ENCODE data around the gene FUT7.

Gene FUT7

DNA sequence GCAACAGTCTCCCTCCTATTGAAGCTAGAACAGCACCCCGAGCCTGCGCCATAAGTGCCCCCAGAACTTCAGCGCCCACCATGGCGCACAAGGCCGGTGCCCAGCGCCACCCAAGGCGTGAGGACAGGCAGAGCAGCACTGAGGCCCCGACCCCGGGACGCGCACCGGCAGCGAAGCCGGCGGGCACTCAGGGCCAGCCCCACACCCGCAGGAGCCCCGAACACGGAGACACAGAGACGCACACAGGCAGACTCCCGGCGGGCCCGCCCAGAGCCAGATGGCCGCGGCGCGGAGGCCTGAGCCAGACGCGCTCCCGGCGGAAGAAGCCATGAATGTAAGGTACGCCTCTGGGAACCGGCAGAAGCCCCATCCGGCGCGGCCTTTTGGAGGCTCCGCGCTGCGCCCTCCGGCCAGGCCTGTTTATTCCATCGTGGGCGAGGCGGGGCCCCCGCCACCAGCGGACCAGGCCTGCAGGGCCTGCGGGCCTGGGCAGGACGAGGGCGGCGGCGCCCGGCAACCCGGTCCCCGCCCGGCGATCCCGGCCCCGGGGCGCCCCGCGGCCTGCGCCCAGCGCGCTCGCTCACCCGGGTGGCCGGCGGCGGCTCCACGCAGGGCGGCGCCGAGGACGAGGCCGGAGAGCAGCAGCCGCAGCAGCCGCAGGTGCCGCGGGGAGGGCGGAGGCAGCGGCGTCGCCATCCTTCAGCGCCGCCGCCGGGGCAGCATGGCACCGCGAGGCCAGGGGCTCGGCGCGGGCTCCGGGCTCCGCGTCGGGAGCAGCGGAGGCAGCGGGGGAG, 13.6 kb upstream of the FUT7 start:
- no peak for TF ChIP-seq RAD21 (IDR thresholded peaks at IDR 0.05; ENCODE audit: low read depth)
- no peak; the same call in 1 of the 2 replicates for TF ChIP-seq MAX (IDR thresholded peaks at IDR 0.05)
- no peak for TF ChIP-seq REST (IDR thresholded peaks at IDR 0.05; ENCODE audit: low read depth)
- no peak for TF ChIP-seq CREB1 (IDR thresholded peaks at IDR 0.05; ENCODE audit: low read depth)
- no peak for TF ChIP-seq TEAD4 (IDR thresholded peaks at IDR 0.05)
- TF ChIP-seq EGR1 (IDR thresholded peaks at IDR 0.05), result no peak
- TF ChIP-seq, protein P1, sequence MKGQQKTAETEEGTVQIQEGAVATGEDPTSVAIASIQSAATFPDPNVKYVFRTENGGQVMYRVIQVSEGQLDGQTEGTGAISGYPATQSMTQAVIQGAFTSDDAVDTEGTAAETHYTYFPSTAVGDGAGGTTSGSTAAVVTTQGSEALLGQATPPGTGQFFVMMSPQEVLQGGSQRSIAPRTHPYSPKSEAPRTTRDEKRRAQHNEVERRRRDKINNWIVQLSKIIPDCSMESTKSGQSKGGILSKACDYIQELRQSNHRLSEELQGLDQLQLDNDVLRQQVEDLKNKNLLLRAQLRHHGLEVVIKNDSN (IDR thresholded peaks at IDR 0.05), result no peak
- no peak for TF ChIP-seq NFIC (IDR thresholded peaks at IDR 0.05)
- no peak for TF ChIP-seq ZBTB7A (IDR thresholded peaks at IDR 0.05; ENCODE audit: low read depth)
- TF ChIP-seq EP300 (IDR thresholded peaks at IDR 0.05; ENCODE audit: borderline replicate concordance), result no peak
- TF ChIP-seq TCF12 (IDR thresholded peaks at IDR 0.05; ENCODE audit: low read depth), result no peak
- no peak for TF ChIP-seq YY1 (IDR thresholded peaks at IDR 0.05; ENCODE audit: low read depth)
- no peak for TF ChIP-seq CEBPB (IDR thresholded peaks at IDR 0.05)
- TF ChIP-seq TAF1 (IDR thresholded peaks at IDR 0.05; ENCODE audit: low read depth), result no peak
- TF ChIP-seq FOXM1 (IDR thresholded peaks at IDR 0.05; ENCODE audit: borderline replicate concordance, low read depth), result no peak

- TF ChIP-seq YY1 (IDR thresholded peaks at IDR 0.05; ENCODE audit: low read depth) (no peak), FOXM1 (IDR thresholded peaks at IDR 0.05; ENCODE audit: borderline replicate concordance, low read depth) (no peak), CEBPB (IDR thresholded peaks at IDR 0.05) (no peak), RAD21 (IDR thresholded peaks at IDR 0.05; ENCODE audit: low read depth) (no peak), MAX (IDR thresholded peaks at IDR 0.05) (no peak), TAF1 (IDR thresholded peaks at IDR 0.05; ENCODE audit: low read depth) (no peak), CREB1 (IDR thresholded peaks at IDR 0.05; ENCODE audit: low read depth) (no peak), EP300 (IDR thresholded peaks at IDR 0.05; ENCODE audit: borderline replicate concordance) (no peak)
- TF ChIP-seq, protein P1 (IDR thresholded peaks at IDR 0.05), result no peak
These were observed 12.8 kb upstream of the FUT7 start for GRCh38 chr9:137044502-137045177.

- no peak for TF ChIP-seq CEBPB (IDR thresholded peaks at IDR 0.05)
- TF ChIP-seq NFIC (IDR thresholded peaks at IDR 0.05), result no peak
- TF ChIP-seq TAF1 (IDR thresholded peaks at IDR 0.05; ENCODE audit: low read depth), result no peak
- TF ChIP-seq RAD21 (IDR thresholded peaks at IDR 0.05; ENCODE audit: low read depth), result no peak
- no peak for TF ChIP-seq REST (IDR thresholded peaks at IDR 0.05; ENCODE audit: low read depth)
- TF ChIP-seq ZBTB7A (IDR thresholded peaks at IDR 0.05; ENCODE audit: low read depth), result no peak
- TF ChIP-seq EGR1 (IDR thresholded peaks at IDR 0.05), result no peak
- TF ChIP-seq FOXM1 (IDR thresholded peaks at IDR 0.05; ENCODE audit: borderline replicate concordance, low read depth), result no peak
- no peak for TF ChIP-seq YY1 (IDR thresholded peaks at IDR 0.05; ENCODE audit: low read depth)
- no peak for TF ChIP-seq MAX (IDR thresholded peaks at IDR 0.05)
- TF ChIP-seq TCF12 (IDR thresholded peaks at IDR 0.05; ENCODE audit: low read depth), result no peak
- TF ChIP-seq EP300 (IDR thresholded peaks at IDR 0.05; ENCODE audit: borderline replicate concordance), result no peak
- TF ChIP-seq CREB1 (IDR thresholded peaks at IDR 0.05; ENCODE audit: low read depth), result no peak
- TF ChIP-seq, protein P1 (IDR thresholded peaks at IDR 0.05), result no peak
These were observed 12.1 kb upstream of the FUT7 start for GRCh38 chr9:137044037-137044436.
